Loucy (cell line): ENCODE data around the gene LTBP2.

Experiments used
- CTCF ChIP-seq: fragments of 200-600 bp; sonication (generic); conservative IDR thresholded peaks from 2 replicates; pipeline ENCODE4 v1.5.1; 2014; ENCODE audit warnings: mild to moderate bottlenecking, antibody characterized with exemption, low read length
- EZH2phosphoT487 ChIP-seq: fragments of 200-600 bp; IDR thresholded peaks from 2 replicates; pipeline ENCODE4 v1.6.1; 2018; ENCODE audit warnings: antibody characterized with exemption, mild to moderate bottlenecking, moderate library complexity, borderline replicate concordance

- no peak for TF ChIP-seq CTCF
- no peak for TF ChIP-seq EZH2phosphoT487
Observed at GRCh38 chr14:74519316-74520074, 92.5 kb downstream of the LTBP2 start.
